Activated naive CD8-positive, alpha-beta T cell (primary cell): Measurements from ENCODE around the gene ELMO1.
A peak's percentile ranks its signal among the peaks of the same experiment; 100 is the strongest.

Source experiments
- H3K27ac Mint-ChIP-seq: one replicate; pipeline ENCODE4 v1.8.0; 2021; ENCODE audit warnings: mixed read lengths
- H3K27me3 Mint-ChIP-seq: one replicate; pipeline ENCODE4 v1.8.0; 2021; ENCODE audit warnings: mixed read lengths
- H3K36me3 Mint-ChIP-seq: one replicate; pipeline ENCODE4 v1.8.0; 2021; ENCODE audit warnings: mixed read lengths
- H3K4me1 Mint-ChIP-seq: one replicate; pipeline ENCODE4 v1.8.0; 2021; ENCODE audit warnings: low read depth, mixed read lengths
- H3K4me3 Mint-ChIP-seq: one replicate; pipeline ENCODE4 v1.8.0; 2021; ENCODE audit warnings: mild to moderate bottlenecking, mixed read lengths
- H3K9me3 Mint-ChIP-seq: one replicate; pipeline ENCODE4 v1.8.0; 2021; ENCODE audit warnings: low read depth, mixed read lengths

The ELMO1 gene

DNA sequence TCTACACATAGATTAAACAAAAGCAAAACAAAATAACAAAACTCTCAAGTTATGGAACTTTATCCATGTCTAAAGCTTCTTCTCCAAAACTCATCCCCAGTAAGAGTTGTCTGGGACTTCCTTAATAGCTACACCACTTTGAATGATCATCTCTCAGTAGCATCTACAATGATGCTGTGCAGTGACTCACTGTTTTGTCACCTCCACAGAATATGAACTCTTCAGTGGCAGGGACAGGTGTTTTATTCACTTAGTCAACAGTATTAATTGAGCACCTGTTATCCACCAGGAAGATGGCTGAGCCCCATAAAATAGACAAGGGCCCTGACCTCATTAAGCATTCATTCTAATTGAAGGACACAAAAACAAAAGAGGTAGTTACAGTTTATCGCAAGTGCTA is 350.7 kb downstream of the ELMO1 start:
- H3K4me1 Mint-ChIP-seq: peaks cover 38% of the 10 kb centered on the region
- H3K9me3 Mint-ChIP-seq: no peaks in the 10 kb centered on the region
- no peaks in the 10 kb centered on the region for H3K27me3 Mint-ChIP-seq
- H3K27ac Mint-ChIP-seq: no peak overlapping the region
- peaks cover 37% of the 10 kb centered on the region for H3K36me3 Mint-ChIP-seq
- H3K4me3 Mint-ChIP-seq: no peak overlapping the region

DNA sequence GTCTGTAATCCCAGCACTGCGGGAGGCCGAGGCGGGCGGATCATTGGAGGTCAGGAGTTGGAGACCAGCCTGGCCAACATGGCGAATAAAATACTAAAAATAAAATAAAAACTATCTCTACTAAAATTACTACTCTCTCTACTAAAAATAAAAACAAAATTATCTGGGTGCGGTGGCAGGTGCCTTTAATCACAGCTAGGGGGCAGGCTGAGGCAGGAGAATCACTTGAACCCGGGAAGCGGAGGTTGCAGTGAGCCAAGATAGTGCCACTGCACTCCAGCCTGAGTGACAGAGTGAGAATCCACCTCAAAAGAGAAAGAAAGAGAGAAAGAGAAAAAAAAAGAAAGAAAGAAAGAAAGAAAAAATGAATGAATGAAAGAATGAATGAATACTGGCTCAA is 351.4 kb downstream of the ELMO1 start:
- Mint-ChIP-seq H3K36me3 (peaks cover 43% of the 10 kb centered on the region), H3K4me1 (peaks cover 36% of the 10 kb centered on the region), H3K27ac (no peak overlapping the region), H3K27me3 (no peaks in the 10 kb centered on the region), H3K4me3 (no peak overlapping the region), H3K9me3 (no peaks in the 10 kb centered on the region)

DNA sequence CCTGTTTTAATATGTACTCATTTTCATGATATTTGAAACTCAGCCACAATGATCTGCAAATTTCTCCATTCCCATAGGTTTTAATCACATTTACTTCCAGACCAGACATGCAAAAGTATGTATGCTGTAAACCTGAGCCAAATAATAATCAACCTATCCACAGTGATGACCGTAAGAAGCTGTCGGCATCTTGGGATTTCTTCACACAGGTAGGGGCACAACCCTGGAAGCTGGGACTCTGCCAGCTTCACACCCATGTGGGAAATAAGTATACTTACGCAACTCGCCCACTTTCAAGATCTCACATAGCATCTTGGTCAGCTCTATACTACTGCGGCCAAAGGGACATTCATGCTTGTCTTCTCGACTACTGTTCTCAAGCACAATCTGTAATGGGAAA is 352.3 kb downstream of the ELMO1 start:
- H3K4me3 Mint-ChIP-seq: no peak overlapping the region
- H3K4me1 Mint-ChIP-seq: peaks cover 29% of the 10 kb centered on the region
- no peak overlapping the region for H3K27ac Mint-ChIP-seq
- H3K27me3 Mint-ChIP-seq: no peaks in the 10 kb centered on the region
- no peaks in the 10 kb centered on the region for H3K9me3 Mint-ChIP-seq
- peaks cover 48% of the 10 kb centered on the region for H3K36me3 Mint-ChIP-seq

DNA sequence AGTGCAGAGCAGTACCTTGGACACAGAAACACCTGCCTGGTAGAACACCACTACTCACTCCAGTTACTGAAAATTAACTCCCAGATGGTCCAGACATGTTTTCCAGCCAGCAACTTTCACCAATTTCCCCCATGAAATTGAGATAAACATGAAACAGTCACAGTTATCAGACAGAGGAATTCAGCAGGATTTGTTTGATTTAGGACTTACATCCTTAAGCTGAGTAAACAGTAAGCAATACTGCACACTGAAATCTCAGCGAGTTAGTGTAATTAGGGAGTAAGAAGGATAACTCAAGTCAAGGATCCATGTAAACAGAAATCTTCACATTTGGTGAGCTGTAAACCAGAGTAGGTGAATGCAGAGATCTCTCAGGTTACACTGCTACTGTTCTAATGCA is 353.5 kb downstream of the ELMO1 start:
- H3K36me3 Mint-ChIP-seq: peaks cover 53% of the 10 kb centered on the region
- peaks cover 17% of the 10 kb centered on the region for H3K4me1 Mint-ChIP-seq
- H3K9me3 Mint-ChIP-seq: no peaks in the 10 kb centered on the region
- no peak overlapping the region for H3K4me3 Mint-ChIP-seq
- H3K27ac Mint-ChIP-seq: peak overlapping the region; percentile 16
- no peaks in the 10 kb centered on the region for H3K27me3 Mint-ChIP-seq

DNA sequence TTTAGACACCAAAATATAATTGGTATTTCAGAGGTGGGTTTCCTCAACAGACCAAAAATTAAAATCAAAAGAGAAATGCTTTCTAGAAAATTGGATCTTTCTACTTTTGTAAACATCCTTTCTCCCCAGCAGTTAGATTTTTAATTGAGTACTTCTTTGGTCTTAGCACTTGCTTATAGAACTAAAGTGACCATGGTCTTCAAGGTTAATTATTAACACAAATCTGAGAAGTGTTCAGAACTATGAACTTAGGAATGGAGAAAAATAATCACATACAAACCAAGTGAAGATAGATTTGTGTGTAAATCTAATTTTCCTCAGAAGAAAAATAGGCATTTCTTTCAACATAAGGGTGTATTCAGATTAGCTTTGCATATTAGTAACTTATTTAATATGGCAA is 355.4 kb downstream of the ELMO1 start:
- H3K9me3 Mint-ChIP-seq: no peaks in the 10 kb centered on the region
- no peaks in the 10 kb centered on the region for H3K27me3 Mint-ChIP-seq
- H3K36me3 Mint-ChIP-seq: peaks cover 56% of the 10 kb centered on the region
- no peak overlapping the region for H3K27ac Mint-ChIP-seq
- H3K4me1 Mint-ChIP-seq: peaks cover 16% of the 10 kb centered on the region
- no peak overlapping the region for H3K4me3 Mint-ChIP-seq

DNA sequence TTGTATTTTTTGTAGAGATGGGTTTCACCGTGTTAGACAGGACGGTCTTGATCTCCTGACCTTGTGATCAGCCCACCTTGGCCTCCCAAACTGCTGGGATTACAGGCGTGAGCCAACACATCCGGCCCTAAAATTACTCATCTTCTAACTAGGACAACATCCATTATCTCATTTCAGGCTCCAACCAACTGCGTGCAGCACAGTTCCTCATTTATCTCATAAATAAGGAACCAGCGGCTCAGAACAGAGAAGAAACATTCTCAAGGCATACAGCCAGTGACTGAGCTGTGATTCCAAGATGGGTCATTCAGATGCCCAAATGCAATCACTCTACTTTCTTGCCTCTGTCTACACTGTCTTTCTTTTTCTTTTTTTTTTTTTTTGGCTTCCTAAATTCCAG is 356.1 kb downstream of the ELMO1 start:
- Mint-ChIP-seq H3K27ac (no peak overlapping the region), H3K27me3 (no peaks in the 10 kb centered on the region), H3K4me3 (no peak overlapping the region), H3K9me3 (no peaks in the 10 kb centered on the region), H3K36me3 (peaks cover 54% of the 10 kb centered on the region), H3K4me1 (peaks cover 13% of the 10 kb centered on the region)

DNA sequence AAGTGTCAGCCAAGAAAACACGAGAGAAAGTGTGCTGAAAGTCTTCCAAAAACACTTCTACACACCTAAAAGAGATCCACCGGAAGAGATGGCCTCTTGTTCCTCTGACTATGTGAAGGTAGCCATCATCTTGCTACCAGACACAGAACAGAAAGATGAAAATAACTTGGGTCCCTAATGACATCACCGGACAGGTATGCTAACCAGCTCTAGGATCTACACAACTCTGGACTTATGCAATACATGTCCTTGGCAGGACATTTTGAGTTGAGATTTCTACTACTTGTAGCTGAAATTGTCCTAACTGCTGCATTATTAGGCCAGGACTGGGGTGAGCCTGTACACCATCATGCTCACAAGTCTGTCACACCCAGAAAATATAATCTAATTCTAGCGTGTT is 358.7 kb downstream of the ELMO1 start:
- peaks cover 21% of the 10 kb centered on the region for H3K4me1 Mint-ChIP-seq
- H3K9me3 Mint-ChIP-seq: no peaks in the 10 kb centered on the region
- no peak overlapping the region for H3K4me3 Mint-ChIP-seq
- H3K36me3 Mint-ChIP-seq: peaks cover 53% of the 10 kb centered on the region
- no peak overlapping the region for H3K27ac Mint-ChIP-seq
- H3K27me3 Mint-ChIP-seq: no peaks in the 10 kb centered on the region

DNA sequence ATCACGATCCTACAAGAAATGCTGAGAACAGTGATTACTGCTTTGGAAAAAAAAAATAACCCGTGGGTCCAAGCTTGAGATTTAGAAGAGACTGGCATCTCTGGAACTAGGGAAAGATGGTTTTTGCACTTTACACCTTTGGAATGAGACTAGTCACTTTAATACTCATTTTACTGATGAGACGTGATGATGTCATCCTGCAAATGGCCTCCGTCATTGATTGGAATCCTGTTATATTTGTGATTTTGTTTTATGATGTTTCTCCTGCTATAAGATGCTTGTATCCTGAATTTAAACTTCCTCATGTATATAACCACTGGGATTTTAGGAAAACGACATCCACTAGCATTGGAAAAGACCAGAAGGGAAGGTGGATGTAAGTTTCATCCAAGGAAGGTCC is 363.1 kb downstream of the ELMO1 start:
- H3K9me3 Mint-ChIP-seq: no peaks in the 10 kb centered on the region
- H3K4me3 Mint-ChIP-seq: no peak overlapping the region
- H3K4me1 Mint-ChIP-seq: peaks cover 39% of the 10 kb centered on the region
- H3K36me3 Mint-ChIP-seq: peaks cover 34% of the 10 kb centered on the region
- H3K27ac Mint-ChIP-seq: no peak overlapping the region
- H3K27me3 Mint-ChIP-seq: no peaks in the 10 kb centered on the region

DNA sequence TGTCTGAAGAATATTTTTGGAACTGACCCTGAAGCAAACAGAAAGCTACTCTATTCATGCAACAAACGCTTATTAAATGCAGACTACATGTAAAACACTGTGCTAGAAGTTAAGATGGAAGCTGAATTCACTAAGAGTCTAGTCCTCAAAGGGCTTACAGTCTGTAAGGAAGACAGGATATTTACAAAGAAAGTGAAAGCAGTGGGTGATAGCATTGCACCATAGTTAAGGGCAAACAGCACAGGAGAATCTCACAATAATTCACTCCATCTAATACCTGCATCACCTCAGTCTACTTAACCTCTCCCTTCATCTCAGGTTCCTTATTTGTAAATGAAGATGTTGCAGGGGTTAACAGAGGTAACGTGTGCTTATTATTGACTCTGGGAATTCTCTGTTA is 364.4 kb downstream of the ELMO1 start:
- Mint-ChIP-seq H3K9me3 (no peaks in the 10 kb centered on the region), H3K27ac (no peak overlapping the region), H3K4me1 (peaks cover 42% of the 10 kb centered on the region), H3K27me3 (no peaks in the 10 kb centered on the region), H3K4me3 (no peak overlapping the region), H3K36me3 (peaks cover 38% of the 10 kb centered on the region)

DNA sequence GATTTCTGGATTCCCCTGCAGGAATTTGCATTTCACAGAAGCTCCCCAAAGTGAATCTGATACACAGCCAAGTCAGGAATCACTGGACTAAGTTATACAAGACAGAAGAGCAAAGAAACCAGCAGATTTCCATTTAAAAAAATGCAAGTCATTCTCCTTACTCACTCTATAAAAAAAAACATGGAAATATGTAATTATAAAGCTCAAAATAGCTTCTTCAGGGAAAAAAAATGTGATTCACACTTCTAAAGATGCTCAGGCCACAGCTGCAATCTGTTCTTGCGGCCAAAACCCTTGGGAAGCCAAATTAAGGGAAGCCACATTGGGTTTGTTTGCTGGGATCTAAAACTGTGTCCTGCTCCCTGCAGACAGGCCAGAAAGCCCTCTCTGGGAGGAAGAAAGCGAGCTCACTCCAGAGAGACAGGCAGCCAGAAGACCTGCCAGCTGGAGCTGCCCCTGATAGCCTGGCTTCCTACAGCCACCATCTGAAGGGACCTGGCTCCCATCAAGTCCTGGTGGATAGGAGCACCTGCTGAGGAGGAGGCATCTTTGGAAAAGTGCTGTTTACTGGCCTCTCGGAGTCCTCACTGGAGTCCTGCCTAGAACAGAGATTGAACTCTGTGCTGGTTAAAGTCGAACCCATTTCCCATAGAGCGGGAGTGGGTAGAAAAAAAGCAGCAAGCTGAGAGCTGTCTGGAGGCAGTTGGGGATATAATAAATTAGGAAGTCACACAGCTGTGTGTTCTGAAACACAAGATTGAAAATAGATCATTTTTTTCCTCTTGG is 365.2 kb downstream of the ELMO1 start:
- Mint-ChIP-seq H3K4me1 (peaks cover 42% of the 10 kb centered on the region), H3K36me3 (peaks cover 36% of the 10 kb centered on the region), H3K27me3 (no peaks in the 10 kb centered on the region), H3K4me3 (no peak overlapping the region), H3K9me3 (no peaks in the 10 kb centered on the region), H3K27ac (no peak overlapping the region)

DNA sequence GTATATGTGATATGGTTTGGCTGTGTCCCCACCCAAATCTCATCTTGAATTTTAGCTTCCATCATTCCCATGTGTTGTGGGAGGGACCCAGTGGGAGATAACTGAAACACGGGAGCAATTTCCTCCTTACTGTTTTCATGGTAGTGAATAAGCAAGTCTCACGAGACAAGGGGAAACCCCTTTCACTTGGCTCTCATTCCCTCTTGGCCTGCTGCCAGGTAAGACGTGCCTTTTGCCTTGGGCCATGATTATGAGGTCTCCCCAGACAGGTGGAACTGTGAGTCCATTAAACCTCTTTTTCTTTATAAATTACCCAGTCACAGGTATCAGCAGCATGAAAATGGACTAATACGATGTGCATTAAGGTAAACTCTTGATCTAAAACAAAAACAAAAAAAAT is 367.2 kb downstream of the ELMO1 start:
- Mint-ChIP-seq H3K27me3 (no peaks in the 10 kb centered on the region), H3K9me3 (no peaks in the 10 kb centered on the region), H3K4me3 (no peak overlapping the region), H3K36me3 (peaks cover 39% of the 10 kb centered on the region), H3K4me1 (peaks cover 38% of the 10 kb centered on the region), H3K27ac (no peak overlapping the region)

DNA sequence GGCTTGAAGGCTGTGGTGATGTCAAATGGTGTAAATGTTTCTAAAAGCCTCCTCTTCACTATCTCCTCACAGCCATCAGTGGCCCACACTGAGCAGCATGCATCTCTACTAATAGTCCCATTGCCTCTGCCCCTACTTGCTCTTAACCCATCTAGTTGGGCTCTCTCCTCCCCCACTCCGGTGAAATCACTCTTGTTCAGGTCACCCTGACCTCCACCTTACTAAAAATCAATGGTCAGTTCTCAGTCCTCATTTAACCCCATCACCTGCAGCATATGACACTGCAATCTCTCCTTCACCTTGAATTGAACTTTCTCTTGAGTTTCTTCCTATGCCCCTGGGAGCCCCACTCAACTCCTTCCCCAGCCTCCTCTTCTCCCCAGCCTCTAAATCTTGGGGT is 369.2 kb downstream of the ELMO1 start:
- H3K4me1 Mint-ChIP-seq: peaks cover 35% of the 10 kb centered on the region
- no peak overlapping the region for H3K4me3 Mint-ChIP-seq
- peaks cover 34% of the 10 kb centered on the region for H3K36me3 Mint-ChIP-seq
- H3K27ac Mint-ChIP-seq: no peak overlapping the region
- H3K27me3 Mint-ChIP-seq: no peaks in the 10 kb centered on the region
- no peaks in the 10 kb centered on the region for H3K9me3 Mint-ChIP-seq

DNA sequence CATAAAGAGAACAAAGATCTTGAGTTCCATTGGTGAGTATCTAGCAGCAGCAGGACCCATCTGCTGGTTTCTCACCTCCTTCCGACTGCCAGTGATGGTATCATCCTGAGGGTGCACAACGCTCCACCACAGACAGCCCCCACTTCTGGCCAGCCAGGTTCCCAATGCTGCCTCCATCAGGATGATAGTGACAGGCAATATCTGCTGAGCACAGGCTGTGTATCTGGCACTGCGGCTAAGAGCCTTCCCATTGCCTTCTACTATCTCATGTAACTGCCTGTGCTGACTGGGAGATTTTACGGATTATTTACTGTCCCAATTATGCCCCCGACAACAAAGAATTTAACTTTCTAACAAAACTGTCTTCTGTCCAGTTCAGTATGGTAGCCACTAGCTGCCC is 372.0 kb downstream of the ELMO1 start:
- H3K36me3 Mint-ChIP-seq: peaks cover 37% of the 10 kb centered on the region
- no peak overlapping the region for H3K4me3 Mint-ChIP-seq
- H3K27me3 Mint-ChIP-seq: no peaks in the 10 kb centered on the region
- peaks cover 21% of the 10 kb centered on the region for H3K4me1 Mint-ChIP-seq
- no peaks in the 10 kb centered on the region for H3K9me3 Mint-ChIP-seq
- no peak overlapping the region for H3K27ac Mint-ChIP-seq

DNA sequence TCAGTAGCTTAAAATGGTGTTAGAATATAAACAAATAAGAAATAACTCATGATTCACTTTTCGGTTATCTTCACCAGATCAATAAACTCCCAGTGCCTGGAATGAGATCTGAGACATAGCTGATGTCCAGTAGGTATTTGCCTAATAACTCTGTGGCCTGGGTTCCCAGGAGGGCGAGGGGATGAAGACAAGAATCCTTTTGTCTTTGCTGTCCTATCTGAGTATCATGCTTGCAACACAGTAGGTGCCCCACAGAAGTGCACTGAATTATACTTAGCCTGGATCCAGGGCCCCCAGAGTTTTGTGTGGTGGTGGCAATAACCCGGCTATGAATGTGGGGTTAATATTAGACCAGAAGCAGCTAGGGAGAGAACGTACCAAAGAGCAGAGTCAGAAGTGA is 374.3 kb downstream of the ELMO1 start:
- H3K27ac Mint-ChIP-seq: no peak overlapping the region
- peaks cover 34% of the 10 kb centered on the region for H3K4me1 Mint-ChIP-seq
- no peak overlapping the region for H3K4me3 Mint-ChIP-seq
- H3K9me3 Mint-ChIP-seq: no peaks in the 10 kb centered on the region
- no peaks in the 10 kb centered on the region for H3K27me3 Mint-ChIP-seq
- H3K36me3 Mint-ChIP-seq: peaks cover 31% of the 10 kb centered on the region

DNA sequence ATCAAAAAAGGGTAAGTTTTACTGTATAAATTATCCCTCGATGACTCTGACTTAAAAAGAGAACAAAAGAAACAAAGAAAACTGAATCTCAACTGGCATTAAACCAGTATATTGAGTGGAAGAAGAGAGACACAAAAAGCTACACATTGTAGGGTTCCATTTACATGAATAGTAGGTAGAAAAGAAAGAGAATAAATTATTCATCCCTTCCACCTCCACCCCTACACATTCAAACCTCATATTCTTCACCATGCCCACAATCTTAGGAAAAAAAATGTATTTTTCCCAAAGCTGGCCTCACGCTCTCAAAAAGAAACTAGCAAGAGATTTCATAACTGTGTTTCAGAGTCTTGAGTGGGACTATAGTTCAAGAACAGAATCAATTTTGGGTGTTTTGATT is 377.5 kb downstream of the ELMO1 start:
- peak overlapping the region; percentile 14 for H3K4me3 Mint-ChIP-seq
- H3K27ac Mint-ChIP-seq: peak overlapping the region; percentile 86
- H3K9me3 Mint-ChIP-seq: no peaks in the 10 kb centered on the region
- peaks cover 48% of the 10 kb centered on the region for H3K4me1 Mint-ChIP-seq
- no peaks in the 10 kb centered on the region for H3K27me3 Mint-ChIP-seq
- peaks cover 30% of the 10 kb centered on the region for H3K36me3 Mint-ChIP-seq

DNA sequence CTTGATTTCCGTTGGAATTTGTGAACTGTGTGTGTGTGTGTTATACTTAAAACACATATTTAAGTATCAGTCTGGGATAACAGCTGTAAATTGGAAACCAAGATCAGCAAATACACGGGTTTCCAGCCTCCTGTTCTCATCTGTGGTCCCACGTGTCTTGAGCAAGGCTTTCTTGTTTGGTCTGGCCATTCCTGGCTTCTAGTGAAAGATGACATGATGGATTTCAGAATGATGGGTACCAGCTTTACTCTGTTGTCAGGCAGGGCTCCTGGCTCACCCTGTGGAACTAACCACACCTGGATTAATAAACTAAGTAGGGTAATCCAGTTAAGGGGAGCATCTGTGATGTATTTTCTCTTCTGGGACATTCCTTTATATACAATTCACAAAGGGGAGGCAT is 378.2 kb downstream of the ELMO1 start:
- Mint-ChIP-seq H3K27me3 (no peaks in the 10 kb centered on the region), H3K36me3 (peaks cover 37% of the 10 kb centered on the region), H3K9me3 (no peaks in the 10 kb centered on the region), H3K4me1 (peaks cover 51% of the 10 kb centered on the region), H3K27ac (peak overlapping the region; percentile 86), H3K4me3 (no peak overlapping the region)
